Esophagus (tissue), 2 donors: ENCODE data around the gene SPECC1. TPM values are rescaled to one million over a fixed set of nuclear protein-coding genes. Genes with fewer than 3 reads are reported as not detected.
"Not testable (repeated sequence)": the region's sequence is repeated elsewhere in the genome, so short reads cannot be mapped to it uniquely, and the experiment has no call there.

Source experiments
- H3K27ac ChIP-seq, 2 donors: one replicate each; pipeline ENCODE4 v1.5.1; 2013; ENCODE audit warnings: low read depth in 2 of 2, mild to moderate bottlenecking in 2 of 2, inconsistent platforms in 1 of 2, low read length in 1 of 2, moderate library complexity in 1 of 2
- H3K27me3 ChIP-seq, 2 donors: one replicate each; pipeline ENCODE4 v1.6.1; 2013; ENCODE audit warnings: low read length in 2 of 2, control low read depth in 1 of 2, mild to moderate bottlenecking in 1 of 2; ENCODE audit not compliant: insufficient read depth in 2 of 2, control insufficient read depth in 1 of 2
- H3K36me3 ChIP-seq, 2 donors: one replicate each; pipeline ENCODE4 v1.6.1; 2013; ENCODE audit warnings: low read length in 1 of 2; ENCODE audit not compliant: control insufficient read depth in 2 of 2, insufficient read depth in 2 of 2
- H3K4me1 ChIP-seq, 2 donors: one replicate each; pipeline ENCODE4 v1.6.1; 2013; ENCODE audit warnings: low read length in 1 of 2; ENCODE audit not compliant: control insufficient read depth in 2 of 2, insufficient read depth in 2 of 2
- H3K4me3 ChIP-seq, 2 donors: one replicate each; pipeline ENCODE4 v1.5.1; 2013; ENCODE audit warnings: low read length in 2 of 2, mild to moderate bottlenecking in 2 of 2, low read depth in 1 of 2, moderate library complexity in 1 of 2
- H3K9me3 ChIP-seq, 2 donors: one replicate each; pipeline ENCODE4 v1.6.1; 2013; ENCODE audit warnings: mild to moderate bottlenecking in 2 of 2, low read depth in 1 of 2, low read length in 1 of 2, moderate library complexity in 1 of 2; ENCODE audit not compliant: control insufficient read depth in 2 of 2, insufficient read depth in 1 of 2
- WGBS, 2 donors: extraction: QIAGEN DNeasy Blood & Tissue Kit; methylation state at CpG; one replicate each; pipeline ENCODE4 v1.1.7; 2013; 5-methylcytosine and 5-hydroxymethylcytosine counted together
- polyA plus RNA-seq, 2 donors: library from polyadenylated mRNA; stranded (reverse); fragments of 200-250 nt; gene quantifications; one replicate each; pipeline ENCODE4 v1.2.3, GENCODE V29; 2013
- donor health status: healthy with polysubstance abuse.
- donor health status: Bipolar disorder and iron deficiency.

The SPECC1 gene
- polyA plus RNA-seq, 2 donors: 7.4 to 19.8 TPM

- 86 to 89% methylated on average over 7 of the region's 7 CpGs for WGBS, 2 donors
- no peak overlapping the region for H3K27ac ChIP-seq
- no peaks in the 10 kb centered on the region for H3K27me3 ChIP-seq
- no peaks in the 10 kb centered on the region for H3K9me3 ChIP-seq
- peaks cover 2 to 4% of the 10 kb centered on the region in 2 donors for H3K36me3 ChIP-seq
- no peak overlapping the region for H3K4me3 ChIP-seq
- H3K4me1 ChIP-seq: no peaks in the 10 kb centered on the region
Observed at GRCh38 chr17:20313891-20314290, 304.7 kb downstream of the SPECC1 start.

DNA sequence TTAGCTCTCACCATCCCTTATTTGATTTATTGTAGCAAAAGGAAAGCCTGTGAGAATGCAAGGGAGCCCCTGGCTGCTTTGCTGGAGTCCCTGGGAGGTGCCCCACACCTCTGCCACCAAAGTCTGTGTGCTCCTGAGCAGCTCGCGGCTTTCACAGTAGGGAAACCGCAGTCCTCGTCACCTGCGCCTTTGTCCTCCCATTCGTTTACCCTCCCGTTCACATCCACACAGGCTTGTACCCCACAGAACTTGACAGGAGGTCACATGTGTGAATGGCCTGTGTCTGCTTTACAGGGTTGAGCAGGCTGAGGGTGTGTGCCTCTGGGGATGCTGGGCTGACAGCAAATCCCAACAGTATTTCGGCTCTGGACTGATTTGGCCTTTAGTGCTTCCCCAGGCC lies 305.7 kb downstream of the SPECC1 start:
- no peaks in the 10 kb centered on the region for H3K4me1 ChIP-seq
- no peaks in the 10 kb centered on the region for H3K27me3 ChIP-seq
- no peaks in the 10 kb centered on the region for H3K9me3 ChIP-seq
- H3K4me3 ChIP-seq: no peak overlapping the region
- 89 to 91% methylated on average over 8 of the region's 8 CpGs for WGBS, 2 donors
- H3K27ac ChIP-seq: no peak overlapping the region
- peaks cover 2 to 4% of the 10 kb centered on the region in 2 donors for H3K36me3 ChIP-seq

DNA sequence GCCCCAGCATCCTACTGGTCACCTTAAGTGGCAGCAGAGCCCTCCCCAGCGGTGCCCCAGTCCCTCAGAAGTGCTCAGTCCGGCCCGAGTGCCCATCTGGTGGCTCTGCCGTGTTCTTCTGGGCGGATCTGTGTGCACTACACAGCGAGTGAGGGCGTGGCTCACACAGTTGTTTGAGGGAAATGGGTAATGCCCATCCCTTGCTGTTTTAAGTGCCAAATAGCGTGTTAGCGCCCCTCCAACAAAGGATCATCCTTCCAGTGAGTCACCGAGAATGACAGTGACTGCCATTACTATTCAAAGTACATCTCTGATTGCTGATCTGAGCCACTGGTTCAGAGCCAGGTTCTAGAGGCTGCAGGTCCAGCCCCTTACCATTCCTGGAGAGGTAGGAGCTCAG lies 306.2 kb downstream of the SPECC1 start:
- H3K27me3 ChIP-seq: no peaks in the 10 kb centered on the region
- WGBS, 2 donors: 86% methylated on average over 10 of the region's 10 CpGs
- no peak overlapping the region for H3K27ac ChIP-seq
- no peaks in the 10 kb centered on the region for H3K9me3 ChIP-seq
- no peak overlapping the region for H3K4me3 ChIP-seq
- H3K36me3 ChIP-seq: peaks cover 2 to 4% of the 10 kb centered on the region in 2 donors
- H3K4me1 ChIP-seq: no peaks in the 10 kb centered on the region

DNA sequence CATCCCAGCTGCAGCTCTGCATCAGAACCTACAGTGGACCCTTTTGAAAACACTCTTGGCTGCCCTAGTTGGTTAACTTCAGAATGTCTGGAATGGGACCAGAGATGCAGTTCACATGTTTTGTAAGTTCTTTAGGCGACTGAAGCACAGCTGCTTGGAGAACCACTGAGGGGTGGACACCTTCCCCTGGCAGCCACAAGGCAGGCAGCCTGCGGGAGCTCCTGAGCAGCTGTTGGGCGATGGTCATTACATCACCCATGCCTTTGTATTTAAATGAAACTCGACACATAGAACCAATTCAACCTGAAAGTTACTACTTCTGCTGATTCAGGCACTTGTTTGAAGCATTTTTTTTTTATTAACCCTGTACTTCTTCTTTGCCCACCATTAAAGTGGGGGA lies 306.7 kb downstream of the SPECC1 start:
- 82 to 86% methylated on average over 4 of the region's 4 CpGs for WGBS, 2 donors
- Histone ChIP-seq H3K4me1 (no peaks in the 10 kb centered on the region), H3K36me3 (peaks cover 2 to 4% of the 10 kb centered on the region in 2 donors), H3K4me3 (no peak overlapping the region), H3K9me3 (no peaks in the 10 kb centered on the region), H3K27ac (no peak overlapping the region), H3K27me3 (no peaks in the 10 kb centered on the region)

- H3K9me3 ChIP-seq, H3K27me3 ChIP-seq, H3K4me1 ChIP-seq, H3K27ac ChIP-seq, H3K36me3 ChIP-seq, H3K4me3 ChIP-seq: not testable (repeated sequence)
- WGBS, 2 donors: 16 to 21% methylated on average over 45 to 47 of the region's 47 CpGs
Observed at GRCh38 chr17:20320535-20321229, 311.5 kb downstream of the SPECC1 start.

- H3K4me3 ChIP-seq, H3K36me3 ChIP-seq, H3K9me3 ChIP-seq, H3K27me3 ChIP-seq, H3K27ac ChIP-seq, H3K4me1 ChIP-seq: not testable (repeated sequence)
- WGBS, 2 donors: 95 to 97% methylated on average over 27 to 32 of the region's 32 CpGs
Observed at GRCh38 chr17:20321357-20321756, 312.2 kb downstream of the SPECC1 start.

DNA sequence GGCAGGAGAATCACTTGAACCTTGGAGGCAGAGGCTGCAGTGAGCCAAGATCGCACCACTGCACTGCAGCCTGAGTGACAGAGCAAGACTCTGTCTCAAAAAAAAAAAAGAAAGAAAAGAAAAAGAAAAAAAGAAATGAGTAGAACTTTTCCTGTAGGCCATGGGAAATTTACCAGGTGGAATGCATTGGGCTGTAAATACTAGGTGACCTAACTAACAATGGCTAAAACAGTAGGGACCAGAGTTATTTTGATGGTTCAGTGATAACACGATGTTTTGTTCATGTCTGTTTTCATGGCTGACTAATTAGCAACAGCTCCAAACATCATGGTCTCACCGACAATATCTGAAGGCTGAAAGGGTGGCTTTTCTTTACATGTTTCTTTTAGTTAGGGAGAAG lies 318.6 kb downstream of the SPECC1 start:
- H3K27ac ChIP-seq, H3K4me3 ChIP-seq, H3K36me3 ChIP-seq, H3K4me1 ChIP-seq, H3K27me3 ChIP-seq, H3K9me3 ChIP-seq: not testable (repeated sequence)
- WGBS, 2 donors: 78 to 87% methylated on average over 3 of the region's 3 CpGs

- H3K9me3 ChIP-seq, H3K27me3 ChIP-seq, H3K4me1 ChIP-seq, H3K27ac ChIP-seq, H3K4me3 ChIP-seq, H3K36me3 ChIP-seq: not testable (repeated sequence)
- 74% methylated on average over 2 of the region's 3 CpGs; no CpG with 5 or more reads in 1 of the 2 donors for WGBS, 2 donors
Observed at GRCh38 chr17:20351405-20351804, 342.2 kb downstream of the SPECC1 start.

DNA sequence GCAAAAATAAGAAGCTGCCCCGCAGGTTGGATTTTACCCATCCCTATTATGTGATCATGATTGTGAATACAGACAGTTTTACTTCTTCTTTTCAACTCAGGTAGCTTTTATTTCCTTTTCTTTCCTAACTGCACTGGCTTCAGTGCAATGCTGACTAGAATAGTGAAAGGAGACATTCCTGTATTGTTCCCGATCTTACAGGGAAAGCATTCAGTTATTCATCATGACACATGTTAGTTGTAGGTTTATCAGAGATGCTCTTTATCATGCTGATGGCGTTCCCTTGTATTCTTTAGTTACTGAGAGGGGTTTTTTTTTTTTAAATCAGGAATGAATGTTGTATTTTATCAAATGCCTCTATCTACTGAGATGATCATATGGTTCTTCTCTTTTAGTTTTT lies 343.4 kb downstream of the SPECC1 start:
- H3K9me3 ChIP-seq, H3K27me3 ChIP-seq, H3K4me1 ChIP-seq, H3K27ac ChIP-seq, H3K4me3 ChIP-seq, H3K36me3 ChIP-seq: not testable (repeated sequence)
- WGBS, 2 donors: 67 to 80% methylated on average over 3 of the region's 3 CpGs

GRCh38 chr17:20363846-20364245 lies 354.7 kb downstream of the SPECC1 start:
- H3K27ac ChIP-seq, H3K4me1 ChIP-seq, H3K9me3 ChIP-seq, H3K4me3 ChIP-seq, H3K27me3 ChIP-seq, H3K36me3 ChIP-seq: not testable (repeated sequence)
- WGBS, 2 donors: 79 to 81% methylated on average over 4 of the region's 4 CpGs
